Stimulated activated CD4-positive, alpha-beta T cell treated with anti-CD3 and anti-CD28 coated beads, TNF-alpha, amount 100 ng/mL, for 4 hours (primary cell): ENCODE results near the gene CAP2.
"Not testable (repeated sequence)": the region's sequence is repeated elsewhere in the genome, so short reads cannot be mapped to it uniquely, and the experiment has no call there.

Experiments used
- DNase-seq, 3 experiments: peaks; one replicate each; pipeline ENCODE4 v3.0.0-alpha.2; 2020; ENCODE audit warnings: low read depth in 3 of 3

Gene CAP2

GRCh38 chr6:17439243-17439993 is 46.0 kb downstream of the CAP2 start:
- no peak for DNase-seq

GRCh38 chr6:17440811-17441210 is 47.4 kb downstream of the CAP2 start:
- not testable (repeated sequence) for DNase-seq

- no peak for DNase-seq
These were observed 48.8 kb downstream of the CAP2 start for GRCh38 chr6:17442196-17442595.

- DNase-seq, result no peak
These were observed 53.3 kb downstream of the CAP2 start for GRCh38 chr6:17446713-17447112.

- DNase-seq, result no peak
These were observed 54.8 kb downstream of the CAP2 start for GRCh38 chr6:17448165-17448564.

GRCh38 chr6:17450397-17450796 is 57.0 kb downstream of the CAP2 start:
- DNase-seq, result no peak

- DNase-seq, result no peak
These were observed 57.4 kb downstream of the CAP2 start for GRCh38 chr6:17450832-17451231.

- no peak for DNase-seq
These were observed 58.7 kb downstream of the CAP2 start for GRCh38 chr6:17452096-17452495.

GRCh38 chr6:17454316-17455005 is 61.1 kb downstream of the CAP2 start:
- no peak for DNase-seq

GRCh38 chr6:17455919-17456318 is 62.5 kb downstream of the CAP2 start:
- no peak for DNase-seq

GRCh38 chr6:17456711-17457110 is 63.3 kb downstream of the CAP2 start:
- DNase-seq, result no peak

GRCh38 chr6:17457405-17457804 is 64.0 kb downstream of the CAP2 start:
- DNase-seq, result no peak

- no peak for DNase-seq
These were observed 64.6 kb downstream of the CAP2 start for GRCh38 chr6:17457956-17458355.

- no peak for DNase-seq
These were observed 65.6 kb downstream of the CAP2 start for GRCh38 chr6:17458966-17459365.

- DNase-seq, result no peak
These were observed 67.5 kb downstream of the CAP2 start for GRCh38 chr6:17460862-17461261.

- DNase-seq, result no peak
These were observed 72.8 kb downstream of the CAP2 start for GRCh38 chr6:17466147-17466546.

GRCh38 chr6:17466707-17467106 is 73.3 kb downstream of the CAP2 start:
- no peak for DNase-seq

GRCh38 chr6:17469006-17469832 is 75.8 kb downstream of the CAP2 start:
- DNase-seq, result no peak

- no peak for DNase-seq
These were observed 77.0 kb downstream of the CAP2 start for GRCh38 chr6:17470202-17470937.

GRCh38 chr6:17470938-17471327 is 77.5 kb downstream of the CAP2 start:
- no peak for DNase-seq

GRCh38 chr6:17472653-17473183 is 79.3 kb downstream of the CAP2 start:
- DNase-seq, result no peak

- DNase-seq, result no peak
These were observed 80.2 kb downstream of the CAP2 start for GRCh38 chr6:17473554-17473953.
